ENCODE measurements around the gene CHST5.
"Not testable (repeated sequence)": the region's sequence is repeated elsewhere in the genome, so short reads cannot be mapped to it uniquely, and the experiment has no call there.

CHST5 gene

GRCh38 chr16:75502916-75503605, 32.8 kb downstream of the CHST5 start:
- FAIRE-seq, result no peak

DNA sequence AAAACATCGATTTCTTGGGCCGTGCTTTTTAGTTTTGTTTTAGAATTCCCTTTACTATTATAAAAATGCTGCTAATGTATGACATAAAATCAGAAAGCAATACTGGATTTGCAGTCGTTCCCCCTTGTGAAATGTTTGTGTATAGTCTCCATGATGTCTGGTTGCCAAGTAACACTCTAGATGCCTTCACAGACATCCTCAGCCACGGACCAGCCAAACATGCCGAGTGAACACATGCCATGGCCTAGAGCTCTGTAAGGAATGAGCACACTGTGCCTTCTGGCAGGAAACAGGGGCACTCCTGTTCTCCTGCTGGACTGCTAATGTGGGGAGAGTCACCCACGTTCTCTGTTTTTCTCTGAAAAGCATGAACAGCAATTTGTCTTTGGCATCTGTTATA, 34.1 kb downstream of the CHST5 start:
- not testable (repeated sequence) for FAIRE-seq

DNA sequence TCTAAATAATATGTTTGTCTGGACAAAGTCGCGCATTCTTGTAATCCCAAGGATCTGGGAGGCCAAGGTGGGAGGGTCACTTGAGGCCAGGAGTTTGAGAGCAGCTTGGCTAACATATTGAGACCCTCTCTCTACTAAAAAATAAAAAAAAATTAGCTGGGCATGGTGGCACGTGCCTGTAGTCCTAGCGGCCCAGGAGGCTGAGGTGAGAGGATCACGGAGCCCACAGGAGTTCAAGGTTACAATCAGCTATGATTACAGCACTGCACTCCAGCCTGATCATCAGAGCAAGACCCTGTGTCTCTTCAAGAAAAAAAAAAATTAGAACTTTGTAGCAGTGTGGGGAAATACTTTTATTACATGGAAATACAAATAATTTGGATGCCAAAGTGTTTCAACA, 34.5 kb downstream of the CHST5 start:
- FAIRE-seq, result no peak

DNA sequence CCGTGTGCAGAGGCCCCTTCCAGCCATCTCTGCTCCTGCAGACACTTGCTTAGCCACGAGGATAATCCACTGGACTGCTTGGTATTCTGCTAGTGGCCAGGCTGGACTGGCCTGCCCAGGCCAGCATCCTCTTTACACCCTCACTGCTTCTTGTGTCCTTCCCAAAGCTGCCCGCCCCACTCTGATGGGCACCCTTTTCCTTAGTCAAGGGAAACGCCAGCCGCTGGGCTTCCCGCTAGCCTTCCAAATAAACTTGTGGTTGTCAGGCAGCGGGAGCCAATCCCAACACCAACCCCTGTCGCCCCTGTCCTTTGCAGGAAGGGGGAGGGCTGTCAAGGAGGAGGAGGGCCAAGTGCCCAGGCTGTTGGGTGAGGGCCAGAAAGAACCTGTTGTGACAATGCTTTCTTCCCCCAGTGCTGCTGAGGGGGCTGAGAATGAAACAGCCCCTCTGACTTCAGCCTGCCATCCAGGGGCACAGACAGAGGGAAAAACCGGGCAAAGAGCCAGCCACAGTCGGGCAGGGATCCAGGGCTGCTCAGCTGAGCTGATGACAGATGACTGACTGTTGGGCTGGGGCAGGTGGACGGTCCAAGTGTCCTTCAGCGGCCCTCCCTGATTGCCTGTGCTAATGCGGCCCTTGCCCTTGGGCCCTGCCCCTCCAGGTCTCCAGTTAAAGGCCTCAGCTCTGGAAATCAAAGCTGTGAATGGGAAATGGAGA, 37.1 kb downstream of the CHST5 start:
- FAIRE-seq, result not testable (repeated sequence)

- no peak for FAIRE-seq
Measured at GRCh38 chr16:75497558-75497957, 38.4 kb downstream of the CHST5 start.

GRCh38 chr16:75495076-75495674, 40.7 kb downstream of the CHST5 start, which contains the start of gene CHST6:
CHST6 (minus strand) TSS chr16:75495441; CDS start chr16:75479828, 15,613 bp downstream.
- no peak for FAIRE-seq

DNA sequence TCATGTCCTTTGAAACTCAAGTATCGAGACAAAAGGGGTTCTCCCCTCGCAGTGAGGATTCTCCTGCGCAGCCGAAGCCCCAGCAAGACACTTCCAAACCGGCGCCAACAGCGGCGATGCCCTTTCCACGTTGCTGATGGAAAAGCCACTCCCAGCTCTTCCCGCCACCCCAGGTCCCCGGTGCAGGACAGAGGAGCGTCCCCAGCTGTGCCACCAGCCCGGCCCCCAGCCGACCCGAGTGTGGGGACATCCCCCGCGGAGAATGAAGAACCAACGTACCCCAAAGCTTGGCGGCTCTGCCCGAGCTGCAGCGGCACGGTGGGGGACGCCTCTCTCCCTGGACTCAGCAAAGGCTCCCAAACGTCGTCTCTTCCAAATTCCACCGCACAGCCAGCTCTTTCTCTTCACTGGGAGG, 41.2 kb downstream of the CHST5 start:
- no peak for FAIRE-seq

DNA sequence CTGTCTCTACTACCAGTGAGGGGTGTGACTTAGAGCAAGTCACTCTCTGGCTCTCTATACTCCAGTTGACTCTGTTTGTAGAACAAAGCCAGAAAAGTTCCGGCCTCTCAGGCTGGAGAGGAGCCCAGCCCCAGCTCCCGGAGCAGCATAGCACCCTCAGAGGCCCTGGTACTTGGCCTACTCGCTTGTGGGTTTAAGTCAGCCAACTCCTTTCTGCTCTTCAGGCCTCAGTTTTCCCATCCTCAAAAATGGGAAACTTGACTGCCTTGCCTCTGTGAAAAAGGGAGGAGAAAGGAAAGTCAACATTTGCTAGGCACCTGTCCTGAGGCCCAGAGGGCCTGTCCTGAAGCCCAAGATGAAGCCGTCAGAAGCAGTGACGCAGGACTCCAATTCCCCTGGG, 41.7 kb downstream of the CHST5 start:
- FAIRE-seq, result no peak

- FAIRE-seq, result no peak
Measured at GRCh38 chr16:75491876-75492275, 44.0 kb downstream of the CHST5 start.

- no peak for FAIRE-seq
Measured at GRCh38 chr16:75488322-75488721, 47.6 kb downstream of the CHST5 start.

- no peak for FAIRE-seq
Measured at GRCh38 chr16:75486676-75487313, 49.1 kb downstream of the CHST5 start.

DNA sequence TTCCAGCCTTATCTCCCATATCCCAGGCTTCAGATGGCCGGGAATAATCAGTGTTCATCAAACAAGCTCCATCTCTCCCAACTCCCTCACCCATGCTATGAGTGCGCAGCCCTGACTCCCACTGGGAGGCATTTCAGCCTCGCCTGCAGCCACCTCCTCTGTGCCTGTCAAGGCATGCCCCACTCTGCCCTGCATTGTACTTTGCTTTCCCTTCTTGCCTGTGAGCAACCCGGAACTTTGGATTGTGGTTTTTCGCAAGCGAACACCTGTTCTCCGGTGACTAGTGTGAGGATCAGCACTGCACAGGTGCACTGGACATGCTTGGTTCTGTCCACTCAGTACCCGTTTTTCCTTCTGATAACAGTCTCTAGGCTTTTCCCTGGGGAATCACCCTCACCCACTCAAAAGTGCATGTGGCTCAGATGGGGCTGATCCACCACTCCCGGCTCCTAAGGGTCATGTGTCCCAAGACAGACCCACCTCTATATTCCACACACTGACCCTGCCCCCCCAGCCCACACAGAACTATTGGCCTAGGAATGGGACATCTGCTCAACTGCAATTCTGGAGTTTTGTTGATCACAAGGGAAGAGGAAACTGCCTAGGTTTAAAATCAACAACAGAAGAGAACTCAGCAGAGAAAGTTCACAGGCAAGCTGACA, 49.8 kb downstream of the CHST5 start:
- FAIRE-seq, result no peak

- FAIRE-seq, result no peak
Measured at GRCh38 chr16:75485230-75486013, 50.5 kb downstream of the CHST5 start.

DNA sequence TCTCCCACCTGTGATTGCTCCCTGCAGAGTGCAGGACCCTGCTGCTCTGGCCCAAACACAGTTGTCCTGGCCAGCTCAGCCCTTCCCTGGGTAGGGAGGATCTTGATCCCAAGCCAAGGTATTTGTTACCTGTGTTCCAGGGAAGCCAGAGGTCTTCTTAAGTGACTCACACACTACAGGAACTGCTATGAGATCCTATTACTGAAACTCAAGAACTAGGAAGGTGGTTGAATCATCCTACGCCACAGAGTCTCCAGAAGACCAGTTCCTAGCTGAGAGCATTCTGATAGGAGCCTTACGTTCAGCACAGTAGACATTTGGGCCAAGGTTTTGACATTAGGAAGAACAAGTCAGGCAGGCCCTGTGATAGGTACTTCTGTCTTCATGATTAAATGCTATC, 52.7 kb downstream of the CHST5 start:
- no peak for FAIRE-seq

- no peak for FAIRE-seq
Measured at GRCh38 chr16:75482434-75483205, 53.3 kb downstream of the CHST5 start.

DNA sequence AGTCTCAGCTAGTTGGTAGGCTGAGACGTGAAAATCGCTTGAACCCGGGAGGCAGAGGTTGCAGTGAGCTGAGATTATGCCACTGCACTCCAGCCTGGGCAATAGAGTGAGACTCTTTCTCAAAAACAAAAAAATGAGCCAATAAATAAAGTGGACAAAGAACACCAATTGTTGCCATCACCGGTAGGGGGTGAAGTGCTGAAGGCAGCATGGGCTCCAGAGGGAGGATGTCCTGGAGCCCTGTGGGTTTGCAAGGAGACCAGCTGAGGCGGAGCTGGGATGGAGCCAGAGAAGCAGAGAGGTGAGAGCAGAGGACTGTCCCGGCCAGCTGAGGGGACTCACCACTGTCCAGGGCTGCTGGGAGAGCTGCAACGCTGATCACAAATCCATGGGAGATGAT, 54.4 kb downstream of the CHST5 start:
- no peak for FAIRE-seq

DNA sequence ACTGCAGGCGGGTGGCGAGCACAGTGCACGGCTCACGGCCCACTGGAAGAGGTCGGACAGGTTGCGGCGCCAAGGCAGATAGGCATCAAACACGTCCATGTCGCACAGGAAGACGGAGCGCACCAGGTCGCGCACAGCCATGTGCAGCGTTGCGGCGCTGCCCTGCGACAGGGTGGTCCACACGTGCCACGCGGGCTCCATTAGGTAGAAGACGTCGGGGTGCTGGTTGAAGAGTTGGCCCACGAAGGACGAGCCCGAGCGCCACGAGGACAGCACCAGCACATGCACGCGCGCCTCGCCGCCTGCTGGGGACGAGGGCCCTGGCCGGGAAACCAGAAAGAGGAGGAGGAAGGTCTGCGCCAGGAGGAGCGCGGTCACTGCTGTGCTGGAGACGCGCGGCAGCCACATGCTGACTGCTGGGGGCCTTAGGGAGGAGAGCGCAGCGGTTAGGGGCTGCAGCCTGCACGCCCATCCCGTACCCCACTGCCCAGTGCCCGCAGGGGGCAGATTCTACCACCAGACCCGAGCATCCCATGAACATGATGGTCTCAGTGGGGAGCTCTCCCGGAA, 56.4 kb downstream of the CHST5 start:
- no peak for FAIRE-seq
